ENCODE measurements around the gene UQCRHL. TPM values are rescaled to one million over a fixed set of nuclear protein-coding genes. Genes with fewer than 3 reads are reported as not detected.

UQCRHL gene
- total and polyA plus RNA-seq, 10 of the 15 experiments (the other 5 are each of a cell fraction or from before 2014, with no cell fraction given): 1.4 to 17.3 (median 5.7) TPM

DNA sequence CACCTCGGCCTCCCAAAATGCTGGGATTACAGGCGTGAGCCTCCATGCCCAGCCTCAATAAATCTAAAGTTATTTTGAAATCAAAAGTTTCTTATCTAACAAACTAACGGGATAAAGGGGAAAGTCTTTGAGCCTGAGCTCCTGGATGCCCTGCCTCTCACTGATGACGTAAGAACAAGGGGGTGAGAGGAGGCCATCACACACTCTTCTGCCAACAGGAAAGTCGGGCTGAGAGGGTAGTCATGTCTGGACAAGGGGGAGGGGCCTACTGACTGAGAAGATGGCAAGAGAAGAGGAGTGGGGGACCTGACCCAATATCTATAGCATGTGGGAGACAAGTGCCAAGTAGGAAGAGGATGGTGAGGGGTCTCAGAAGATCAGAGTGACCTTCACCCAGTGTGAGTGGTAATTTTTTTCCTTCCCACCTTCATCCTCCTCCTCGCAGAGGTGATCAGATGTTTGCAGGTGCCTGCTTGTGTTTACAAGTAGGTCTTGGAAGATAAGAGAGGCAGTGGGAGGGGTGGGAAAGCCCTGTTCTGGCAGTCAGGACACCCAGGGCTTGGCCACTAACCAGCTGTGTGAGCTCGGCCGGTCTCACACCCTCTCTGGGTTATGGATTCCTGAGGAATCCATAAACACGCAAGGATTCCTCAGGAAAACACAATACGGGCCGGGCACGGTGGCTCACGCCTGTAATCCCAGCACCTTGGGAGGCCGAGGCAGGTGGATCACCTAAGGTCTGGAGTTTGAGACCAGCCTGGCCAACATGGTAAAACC is 9.6 kb downstream of the UQCRHL start:
- no peak overlapping the region for H2AFZ ChIP-seq (ENCODE audit: control insufficient read depth, low read depth, low read length)
- ChIA-PET CTCF (interaction anchor here (0.7 to 0.8 kb wide), 2 partner anchors 17 to 526 kb away, joined by 3 read pairs; no protein-coding TSS in a partner anchor), POLR2A (interaction anchor here (0.7 kb wide), 1 partner anchor 222 kb away, joined by 7 read pairs; no protein-coding TSS in a partner anchor), SMC1A (ENCODE audit: uncharacterized antibody, unreplicated experiment) (interaction anchor here (0.9 kb wide), 1 partner anchor 23 kb away, joined by 3 read pairs; no protein-coding TSS in a partner anchor), RAD21 (ENCODE audit: unreplicated experiment) (interaction anchor here (0.7 kb wide), 1 partner anchor 146 kb away, joined by 3 read pairs; no protein-coding TSS in a partner anchor)
- 46% methylated on average over 14 of the region's 14 CpGs for WGBS (ENCODE audit: insufficient coverage, insufficient replicate concordance, low lambda C conversion rate, missing lambda C conversion rate)
- H3K36me3 ChIP-seq (ENCODE audit: control insufficient read depth in 2 of 2, insufficient read depth in 2 of 2, low read length in 1 of 2): no peaks in the 10 kb centered on the region
- no peak for FAIRE-seq
- no peak overlapping the region for H3K27ac ChIP-seq (ENCODE audit: control insufficient read depth, insufficient read depth)
- H3K4me2 ChIP-seq (ENCODE audit: control insufficient read depth, insufficient read depth): no peak overlapping the region
- no peaks in the 10 kb centered on the region for H3K79me2 ChIP-seq (ENCODE audit: control insufficient read depth, insufficient read depth, low read length)
- BruUV-seq (replicated peaks): no TSS peak
- ATAC-seq: no peak
- H3K27me3 ChIP-seq (replicated peaks in 1 of 2; ENCODE audit: control insufficient read depth in 2 of 2, insufficient read depth in 2 of 2, low read length in 1 of 2): no peaks in the 10 kb centered on the region
- H4K20me1 ChIP-seq (ENCODE audit: control insufficient read depth, insufficient read depth): no peaks in the 10 kb centered on the region
- TF ChIP-seq ZBTB33 (IDR thresholded peaks at IDR 0.05) (no peak), EGR1 (IDR thresholded peaks at IDR 0.05; ENCODE audit: borderline replicate concordance in 1 of 2, low read depth in 2 of 2, low read length in 2 of 2) (no peak), STAT3 (IDR thresholded peaks at IDR 0.05; ENCODE audit: low read depth, low read length) (no peak), YY1 (IDR thresholded peaks at IDR 0.05; ENCODE audit: low read depth, low read length) (no peak), GATAD2B (conservative IDR thresholded peaks at IDR 0.05; ENCODE audit: low read depth) (no peak), PML (IDR thresholded peaks at IDR 0.05; ENCODE audit: low read length) (no peak), EED (IDR thresholded peaks at IDR 0.05; ENCODE audit: low read depth) (no peak), ETV6 (conservative IDR thresholded peaks at IDR 0.05 in 1 of 2, IDR thresholded peaks at IDR 0.05 in 1 of 2; ENCODE audit: borderline replicate concordance in 1 of 2, low read depth in 1 of 2) (no peak), ATF2 (IDR thresholded peaks at IDR 0.05; ENCODE audit: low read length) (no peak), RB1 (IDR thresholded peaks at IDR 0.05; ENCODE audit: borderline replicate concordance) (no peak), BACH1 (IDR thresholded peaks at IDR 0.05; ENCODE audit: borderline replicate concordance) (no peak)
- TF ChIP-seq, protein P1, sequence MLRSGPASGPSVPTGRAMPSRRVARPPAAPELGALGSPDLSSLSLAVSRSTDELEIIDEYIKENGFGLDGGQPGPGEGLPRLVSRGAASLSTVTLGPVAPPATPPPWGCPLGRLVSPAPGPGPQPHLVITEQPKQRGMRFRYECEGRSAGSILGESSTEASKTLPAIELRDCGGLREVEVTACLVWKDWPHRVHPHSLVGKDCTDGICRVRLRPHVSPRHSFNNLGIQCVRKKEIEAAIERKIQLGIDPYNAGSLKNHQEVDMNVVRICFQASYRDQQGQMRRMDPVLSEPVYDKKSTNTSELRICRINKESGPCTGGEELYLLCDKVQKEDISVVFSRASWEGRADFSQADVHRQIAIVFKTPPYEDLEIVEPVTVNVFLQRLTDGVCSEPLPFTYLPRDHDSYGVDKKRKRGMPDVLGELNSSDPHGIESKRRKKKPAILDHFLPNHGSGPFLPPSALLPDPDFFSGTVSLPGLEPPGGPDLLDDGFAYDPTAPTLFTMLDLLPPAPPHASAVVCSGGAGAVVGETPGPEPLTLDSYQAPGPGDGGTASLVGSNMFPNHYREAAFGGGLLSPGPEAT (IDR thresholded peaks at IDR 0.05; ENCODE audit: low read depth): no peak
- no peak overlapping the region for H3K4me3 ChIP-seq
- no peaks in the 10 kb centered on the region for H3K9me3 ChIP-seq (replicated peaks; ENCODE audit: control insufficient read depth, insufficient read depth, low read length)
- no peak overlapping the region for H3K9ac ChIP-seq (ENCODE audit: control insufficient read depth, insufficient read depth, low read length)
- no peak for DNase-seq (ENCODE audit: low read depth, low spot score)
- in situ Hi-C loops (cut with MboI): loop anchor here (5.0 kb wide), 1 partner anchor 51 kb away; no protein-coding TSS in a partner anchor
- no peaks in the 10 kb centered on the region for H3K4me1 ChIP-seq (ENCODE audit: control insufficient read depth, insufficient read depth, low read length)
- intact Hi-C loops (cut with micrococcal nuclease; ENCODE audit: unreplicated experiment): no loop called here
